Mucosa of descending colon (tissue), 3 donors: ENCODE data around the gene ZNHIT1. TPM values are rescaled to one million over a fixed set of nuclear protein-coding genes. Genes with fewer than 3 reads are reported as not detected.
A peak's percentile ranks its signal among the peaks of the same experiment; 100 is the strongest.

ENCODE experiments used
- ATAC-seq: fragments of 200-7000 bp; cut with Tn5 transposase; one replicate; pipeline ENCODE4 v1.9.1; 2020; ENCODE audit warnings: mild to moderate bottlenecking, moderate library complexity
- DNase-seq, 3 donors: peaks; one replicate each; pipeline ENCODE4 v3.0.0-alpha.2; 2020
- H3K36me3 ChIP-seq: fragments of 200-600 bp; one replicate; pipeline ENCODE4 v1.8.0; 2021; ENCODE audit warnings: low read depth, mild to moderate bottlenecking
- H3K4me1 ChIP-seq: fragments of 200-600 bp; one replicate; pipeline ENCODE4 v1.8.0; 2021; ENCODE audit warnings: low read depth, mild to moderate bottlenecking
- H3K4me3 ChIP-seq: fragments of 200-600 bp; one replicate; pipeline ENCODE4 v1.8.0; 2021; ENCODE audit warnings: mild to moderate bottlenecking
- H3K9me3 ChIP-seq: fragments of 200-600 bp; one replicate; pipeline ENCODE4 v1.8.0; 2021; ENCODE audit warnings: mild to moderate bottlenecking
- intact Hi-C, 2 donors: fragments of 100-400 bp; cut with DNase I in 1 of 2; cut with micrococcal nuclease in 1 of 2; formaldehyde crosslinking; loops; one replicate each; pipeline versions ENCODE4 v1.11.0 to v1.11.1; 2022; cut with DNase I, micrococcal nuclease
- total RNA-seq, 3 donors: library from RNA; stranded (reverse); fragmentation: NEBNext Ultra II Directional in 2 of 3; extraction: Animal tissue kit (Norgen Biotek cat#: 25700) in 2 of 3; gene quantifications; one replicate each; pipeline versions ENCODE4 v1.2.1 to v1.2.4, GENCODE V29; 2021 to 2023
- TF ChIP-seq, protein P1 (sequence below): fragments of 200-600 bp; IDR thresholded peaks from one replicate; pipeline ENCODE4 v1.8.0; 2022; ENCODE audit warnings: antibody characterized with exemption, mild to moderate bottlenecking
- donor health status: DM: no; HTN: no; CAD: no; lungs with moderate emphysema.
- donor health status: DM: no; HTN: no; CAD: no.
- donor health status: DM: no; HTN: yes; CAD: no.

The ZNHIT1 gene
- total RNA-seq, 3 donors from 2014 or later: 58.7 to 97.0 (median 79.0) TPM

DNA sequence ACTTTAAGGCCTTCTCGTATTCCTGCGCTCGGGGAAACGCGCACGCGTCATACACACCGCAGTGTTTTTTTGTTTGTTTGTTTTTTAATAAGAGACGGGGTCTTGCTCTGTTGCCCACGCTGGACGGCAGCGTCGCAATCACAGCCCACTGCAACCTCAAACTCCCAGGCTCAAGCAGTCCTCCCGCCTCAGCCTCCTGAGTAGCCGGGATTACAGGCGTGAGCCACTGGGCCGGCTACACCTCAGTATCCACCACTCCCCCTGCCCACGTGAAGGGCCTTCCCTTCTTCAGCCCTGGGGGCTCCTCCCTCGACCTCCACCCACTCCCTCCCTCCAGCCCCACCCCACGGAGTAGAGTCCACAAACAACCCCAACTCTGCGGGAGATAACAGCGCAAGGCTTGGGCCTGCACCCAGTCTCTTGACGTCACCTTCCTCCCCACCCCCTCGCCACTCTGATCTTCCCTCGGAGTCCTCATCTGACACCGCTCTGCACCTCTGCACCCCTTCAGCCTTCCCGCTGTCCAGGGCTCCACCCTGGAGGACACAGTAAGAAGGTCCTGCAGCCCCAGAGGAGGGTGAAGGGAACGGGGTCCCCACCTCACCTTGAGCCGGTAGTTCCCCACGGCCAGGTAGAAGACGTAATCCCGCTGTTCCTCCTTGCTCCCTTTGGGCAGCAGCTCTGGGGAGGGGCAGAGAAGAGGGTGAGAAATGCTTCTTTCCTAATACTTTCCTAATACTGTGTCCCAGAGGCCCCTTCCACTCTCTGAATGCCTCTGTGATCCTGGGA lies 22.5 kb downstream of the ZNHIT1 start:
- no peaks in the 10 kb centered on the region for H3K36me3 ChIP-seq
- no peaks in the 10 kb centered on the region for H3K9me3 ChIP-seq
- TF ChIP-seq, protein P1, sequence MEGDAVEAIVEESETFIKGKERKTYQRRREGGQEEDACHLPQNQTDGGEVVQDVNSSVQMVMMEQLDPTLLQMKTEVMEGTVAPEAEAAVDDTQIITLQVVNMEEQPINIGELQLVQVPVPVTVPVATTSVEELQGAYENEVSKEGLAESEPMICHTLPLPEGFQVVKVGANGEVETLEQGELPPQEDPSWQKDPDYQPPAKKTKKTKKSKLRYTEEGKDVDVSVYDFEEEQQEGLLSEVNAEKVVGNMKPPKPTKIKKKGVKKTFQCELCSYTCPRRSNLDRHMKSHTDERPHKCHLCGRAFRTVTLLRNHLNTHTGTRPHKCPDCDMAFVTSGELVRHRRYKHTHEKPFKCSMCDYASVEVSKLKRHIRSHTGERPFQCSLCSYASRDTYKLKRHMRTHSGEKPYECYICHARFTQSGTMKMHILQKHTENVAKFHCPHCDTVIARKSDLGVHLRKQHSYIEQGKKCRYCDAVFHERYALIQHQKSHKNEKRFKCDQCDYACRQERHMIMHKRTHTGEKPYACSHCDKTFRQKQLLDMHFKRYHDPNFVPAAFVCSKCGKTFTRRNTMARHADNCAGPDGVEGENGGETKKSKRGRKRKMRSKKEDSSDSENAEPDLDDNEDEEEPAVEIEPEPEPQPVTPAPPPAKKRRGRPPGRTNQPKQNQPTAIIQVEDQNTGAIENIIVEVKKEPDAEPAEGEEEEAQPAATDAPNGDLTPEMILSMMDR: no peak
- peak in 1 of 3 donors; percentile 21 for DNase-seq
- no peak overlapping the region for H3K4me3 ChIP-seq
- ATAC-seq: no peak
- peaks cover 28% of the 10 kb centered on the region for H3K4me1 ChIP-seq
- intact Hi-C loops: no loop called here

GRCh38 chr7:101241015-101241363 lies 23.0 kb downstream of the ZNHIT1 start:
- intact Hi-C loops: no loop called here
- H3K4me1 ChIP-seq: peaks cover 28% of the 10 kb centered on the region
- no peaks in the 10 kb centered on the region for H3K9me3 ChIP-seq
- H3K36me3 ChIP-seq: no peaks in the 10 kb centered on the region
- DNase-seq: no peak
- ATAC-seq: no peak
- TF ChIP-seq, protein P1: no peak
- no peak overlapping the region for H3K4me3 ChIP-seq

DNA sequence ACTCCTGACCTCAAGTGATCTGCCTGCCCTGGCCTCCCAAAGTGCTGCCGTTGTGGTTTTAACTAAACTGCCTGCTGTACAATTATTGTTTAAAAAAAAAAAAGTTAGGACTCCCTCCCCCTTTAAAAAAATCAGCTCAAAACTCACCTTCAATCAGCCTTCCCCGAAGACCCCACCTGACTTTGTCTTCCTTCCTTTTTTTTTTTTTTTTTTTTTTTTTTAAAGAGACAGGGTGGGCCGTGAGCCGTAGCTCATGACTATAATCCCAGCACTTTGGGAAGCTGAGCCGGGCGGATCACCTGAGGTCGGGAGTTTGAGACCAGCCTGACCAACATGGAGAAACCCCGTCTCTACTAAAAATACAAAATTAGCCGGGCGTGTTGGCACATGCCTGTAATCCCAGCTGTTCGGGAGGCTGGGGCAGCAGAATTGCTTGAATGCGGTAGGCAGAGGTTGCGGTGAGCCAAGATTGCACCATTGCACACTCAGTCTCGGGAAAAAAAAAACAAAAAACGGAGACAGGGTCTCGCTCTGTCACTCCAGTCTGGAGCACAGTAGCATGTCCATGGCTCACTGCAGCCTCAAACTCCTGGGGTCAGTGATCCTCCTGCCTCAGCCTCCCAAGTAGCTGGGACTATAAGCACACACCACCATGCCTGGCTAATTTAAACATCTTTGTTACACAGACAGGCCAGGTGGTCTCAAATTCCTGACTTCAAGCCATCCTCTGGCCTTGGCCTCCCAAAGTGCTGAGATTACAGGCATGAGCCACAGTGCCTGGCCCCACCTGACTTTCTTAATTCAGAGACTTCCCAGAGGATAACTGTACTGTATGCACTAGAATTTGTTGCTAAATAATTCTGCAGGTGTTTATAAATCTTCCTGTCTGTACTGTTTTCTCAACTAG lies 23.7 kb downstream of the ZNHIT1 start:
- H3K36me3 ChIP-seq: no peaks in the 10 kb centered on the region
- no peak for DNase-seq
- TF ChIP-seq, protein P1: no peak
- H3K4me3 ChIP-seq: no peak overlapping the region
- intact Hi-C loops: no loop called here
- peaks cover 26% of the 10 kb centered on the region for H3K4me1 ChIP-seq
- H3K9me3 ChIP-seq: no peaks in the 10 kb centered on the region
- ATAC-seq: no peak

- ATAC-seq (peak; percentile 3), DNase-seq (peak in 1 of 3 donors; percentile 40)
- H3K4me3 ChIP-seq: peak overlapping the region; percentile 43
- no peaks in the 10 kb centered on the region for H3K9me3 ChIP-seq
- H3K4me1 ChIP-seq: peaks cover 11% of the 10 kb centered on the region
- no peaks in the 10 kb centered on the region for H3K36me3 ChIP-seq
- TF ChIP-seq, protein P1: no peak
- intact Hi-C loops: no loop called here
Observed at GRCh38 chr7:101243646-101244374, 25.8 kb downstream of the ZNHIT1 start.

DNA sequence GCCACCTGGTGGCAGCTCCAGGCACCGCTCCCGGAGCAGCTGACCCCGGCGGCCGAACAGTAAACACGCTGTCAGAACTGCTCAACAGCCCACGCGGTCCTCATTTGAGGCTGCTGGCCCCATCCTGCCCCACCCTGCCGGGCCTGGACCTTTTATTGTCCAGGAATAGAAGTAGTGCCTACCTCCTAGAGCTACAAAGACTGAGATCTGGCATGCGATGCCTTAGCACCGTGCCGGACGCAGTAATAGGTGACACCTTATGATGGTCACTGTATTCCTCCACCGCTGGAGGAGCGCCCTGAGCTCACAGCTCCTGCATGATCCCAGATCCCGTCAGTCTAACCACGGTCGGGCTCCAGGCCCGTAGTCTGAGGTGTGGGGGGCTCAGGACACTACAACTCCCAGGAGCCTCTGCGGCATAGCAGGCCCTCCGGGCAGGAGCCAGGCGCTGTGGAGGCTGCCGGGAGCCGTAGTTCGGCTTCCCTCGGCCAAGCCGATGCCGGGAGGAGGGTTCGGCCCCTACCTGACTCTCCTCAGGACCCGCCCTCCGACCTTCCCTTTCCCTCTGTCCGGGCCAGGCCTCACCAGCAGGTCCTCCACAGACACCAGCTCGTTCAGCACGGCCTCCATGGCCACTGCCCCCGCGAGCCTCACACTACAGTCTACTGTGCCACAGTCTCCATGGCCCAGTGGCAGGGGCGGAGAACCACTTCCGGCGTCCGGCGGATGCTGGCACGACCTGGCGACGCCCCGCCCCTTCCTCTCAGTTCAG lies 26.6 kb downstream of the ZNHIT1 start, which contains the start of gene FIS1:
FIS1 (minus strand) TSS at position 707 of the 772 bp plus-strand sequence; CDS start at position 630, 77 bp downstream.
- TF ChIP-seq, protein P1: peak; percentile 88
- Histone ChIP-seq H3K4me1 (peaks cover 11% of the 10 kb centered on the region), H3K36me3 (no peaks in the 10 kb centered on the region), H3K9me3 (no peaks in the 10 kb centered on the region), H3K4me3 (peak within 1 kb of the TSS; percentile 43)
- intact Hi-C loops: no loop called here
- ATAC-seq (peak; percentile 97), DNase-seq (peak; percentile 95 to 97 (median 95))
